Astrocyte (in vitro differentiated cells and primary cell): ENCODE measurements around the gene STX16. TPM values are rescaled to one million over a fixed set of nuclear protein-coding genes. Genes with fewer than 3 reads are reported as not detected.

ENCODE experiments used
- DNase-seq: peaks from one replicate; pipeline ENCODE4 v3.0.0-alpha.2; 2010; ENCODE audit warnings: low read depth
- FAIRE-seq: peaks from 2 replicates; lab custom pipeline; 2011; peaks lifted over from hg19 to GRCh38; lab: Jason Lieb, UNC
- H2AFZ ChIP-seq: 2 replicates; pipeline ENCODE4 v1.6.0; 2012; ENCODE audit warnings: low read depth, low read length, inconsistent platforms
- H3K27ac ChIP-seq: 2 replicates; pipeline ENCODE4 v1.5.1; 2011; ENCODE audit warnings: low read depth, low read length, inconsistent platforms
- H3K27me3 ChIP-seq: 2 replicates; pipeline ENCODE4 v1.6.0; 2011; ENCODE audit warnings: low read length, inconsistent platforms; ENCODE audit not compliant: insufficient read depth
- H3K36me3 ChIP-seq: 2 replicates; pipeline ENCODE4 v1.5.1; 2011; ENCODE audit warnings: low read length, inconsistent platforms; ENCODE audit not compliant: insufficient read depth
- H3K4me1 ChIP-seq: 2 replicates; pipeline ENCODE4 v1.5.1; 2011; ENCODE audit warnings: low read length, inconsistent platforms; ENCODE audit not compliant: insufficient read depth
- H3K4me2 ChIP-seq: 2 replicates; pipeline ENCODE4 v1.6.0; 2012; ENCODE audit warnings: low read length, inconsistent platforms
- H3K4me3 ChIP-seq: 2 replicates; pipeline ENCODE4 v1.5.1; 2011; ENCODE audit warnings: low read depth, mild to moderate bottlenecking, low read length, inconsistent platforms; ENCODE audit not compliant: insufficient read depth
- H3K79me2 ChIP-seq: 2 replicates; pipeline ENCODE4 v1.6.0; 2012; ENCODE audit warnings: mild to moderate bottlenecking, low read length, inconsistent platforms; ENCODE audit not compliant: insufficient read depth
- H3K9ac ChIP-seq: 2 replicates; pipeline ENCODE4 v1.6.0; 2012; ENCODE audit warnings: mild to moderate bottlenecking, low read length, inconsistent platforms
- H3K9me3 ChIP-seq: 2 replicates; pipeline ENCODE4 v1.5.1; 2012; ENCODE audit warnings: low read depth, mild to moderate bottlenecking, low read length, inconsistent platforms; ENCODE audit not compliant: insufficient read depth
- H4K20me1 ChIP-seq: 2 replicates; pipeline ENCODE4 v1.6.0; 2012; ENCODE audit warnings: low read length, inconsistent platforms; ENCODE audit not compliant: insufficient read depth
- H3K27ac Mint-ChIP-seq: one replicate; pipeline ENCODE4 v1.8.0; 2021; ENCODE audit warnings: mild to moderate bottlenecking, mixed read lengths; ENCODE audit not compliant: unreplicated experiment
- H3K27me3 Mint-ChIP-seq: one replicate; pipeline ENCODE4 v1.8.0; 2021; ENCODE audit warnings: low read depth, mixed read lengths; ENCODE audit not compliant: unreplicated experiment
- H3K36me3 Mint-ChIP-seq: one replicate; pipeline ENCODE4 v1.8.0; 2021; ENCODE audit warnings: low read depth, mixed read lengths; ENCODE audit not compliant: unreplicated experiment
- H3K4me1 Mint-ChIP-seq: one replicate; pipeline ENCODE4 v1.8.0; 2021; ENCODE audit warnings: low read depth, mixed read lengths; ENCODE audit not compliant: unreplicated experiment
- H3K4me3 Mint-ChIP-seq: one replicate; pipeline ENCODE4 v1.8.0; 2021; ENCODE audit warnings: mild to moderate bottlenecking, moderate library complexity, mixed read lengths; ENCODE audit not compliant: unreplicated experiment
- H3K9me3 Mint-ChIP-seq: one replicate; pipeline ENCODE4 v1.8.0; 2021; ENCODE audit warnings: mild to moderate bottlenecking, mixed read lengths; ENCODE audit not compliant: unreplicated experiment
- CTCF ChIP-seq: IDR thresholded peaks from 2 replicates; pipeline ENCODE4 v1.5.1; 2011; ENCODE audit warnings: low read depth, mild to moderate bottlenecking, inconsistent platforms, low read length, moderate library complexity; ENCODE audit not compliant: insufficient read depth
- EZH2 ChIP-seq: IDR thresholded peaks from 2 replicates; pipeline ENCODE4 v1.6.1; 2012; ENCODE audit warnings: mild to moderate bottlenecking, low read length, inconsistent platforms; ENCODE audit not compliant: insufficient read depth
- total RNA-seq: library from RNA; stranded (reverse); gene quantifications from 2 replicates; pipeline ENCODE4 v1.2.1, GENCODE V29; 2021

The STX16 gene
- total RNA-seq, 1 donor from 2014 or later, result 59.3 TPM

- H3K4me1 Mint-ChIP-seq, result peaks cover 5% of the 10 kb centered on the region
- FAIRE-seq, result no peak
- H3K36me3 ChIP-seq, result peaks cover 29% of the 10 kb centered on the region
Observed at GRCh38 chr20:58673119-58673518, 22.0 kb downstream of the STX16 start.

DNA sequence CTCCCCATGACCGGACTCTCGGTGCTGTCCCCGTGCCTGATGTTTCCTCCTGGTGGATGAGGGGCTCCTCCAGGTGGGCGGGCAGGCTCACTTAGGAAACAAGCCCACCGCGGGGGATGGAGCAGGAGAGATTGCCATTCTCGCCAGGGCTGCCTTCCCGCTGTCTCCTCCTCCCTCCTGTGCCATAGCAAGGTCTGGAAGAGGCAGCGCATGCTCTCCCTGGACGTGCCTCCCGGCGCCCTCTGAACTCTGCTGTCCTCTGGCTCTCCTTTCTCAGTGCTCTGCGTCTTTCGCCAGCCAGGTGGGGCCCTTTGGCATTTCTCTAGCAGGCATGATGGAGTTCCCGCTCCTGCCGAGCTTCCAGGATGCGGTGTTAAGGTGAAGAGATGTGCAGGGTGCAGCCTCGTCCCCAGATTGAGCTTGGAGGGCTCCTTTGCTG is 24.1 kb downstream of the STX16 start:
- Histone ChIP-seq H3K27ac (no peak overlapping the region), H2AFZ (no peak overlapping the region), H4K20me1 (no peaks in the 10 kb centered on the region), H3K27me3 (no peaks in the 10 kb centered on the region), H3K4me3 (no peak overlapping the region), H3K36me3 (peaks cover 24% of the 10 kb centered on the region), H3K9me3 (no peaks in the 10 kb centered on the region), H3K79me2 (no peaks in the 10 kb centered on the region), H3K9ac (no peak overlapping the region), H3K4me1 (no peaks in the 10 kb centered on the region), H3K4me2 (no peak overlapping the region)
- H3K9me3 Mint-ChIP-seq, result no peaks in the 10 kb centered on the region
- no peak for TF ChIP-seq CTCF
- no peak for TF ChIP-seq EZH2
- FAIRE-seq (no peak), DNase-seq (no peak)
- H3K36me3 Mint-ChIP-seq, result peaks cover 12% of the 10 kb centered on the region
- no peak overlapping the region for H3K4me3 Mint-ChIP-seq
- H3K4me1 Mint-ChIP-seq, result no peaks in the 10 kb centered on the region
- no peaks in the 10 kb centered on the region for H3K27me3 Mint-ChIP-seq
- H3K27ac Mint-ChIP-seq, result no peak overlapping the region

More at GRCh38 chr20:58673119-58673518, 22.0 kb downstream of the STX16 start:
- no peaks in the 10 kb centered on the region for H3K9me3 ChIP-seq
- H3K27ac ChIP-seq, result no peak overlapping the region
- H3K4me1 ChIP-seq, result no peaks in the 10 kb centered on the region
- DNase-seq, result no peak
- no peak overlapping the region for H2AFZ ChIP-seq
- peaks cover 3% of the 10 kb centered on the region for H3K79me2 ChIP-seq
- Mint-ChIP-seq H3K9me3 (no peaks in the 10 kb centered on the region), H3K36me3 (peaks cover 8% of the 10 kb centered on the region), H3K4me3 (no peak overlapping the region), H3K27me3 (no peaks in the 10 kb centered on the region), H3K27ac (no peak overlapping the region)
- no peak overlapping the region for H3K4me3 ChIP-seq
- TF ChIP-seq CTCF, result no peak
- TF ChIP-seq EZH2, result no peak
- H3K9ac ChIP-seq, result no peak overlapping the region
- no peaks in the 10 kb centered on the region for H3K27me3 ChIP-seq
- peaks cover under 1% of the 10 kb centered on the region for H4K20me1 ChIP-seq
- H3K4me2 ChIP-seq, result no peak overlapping the region

- no peak overlapping the region for H3K27ac Mint-ChIP-seq
- no peaks in the 10 kb centered on the region for H3K4me1 Mint-ChIP-seq
- Histone ChIP-seq H3K4me2 (no peak overlapping the region), H3K4me1 (no peaks in the 10 kb centered on the region), H3K4me3 (no peak overlapping the region), H3K79me2 (no peaks in the 10 kb centered on the region), H3K27ac (no peak overlapping the region), H3K27me3 (no peaks in the 10 kb centered on the region), H3K9me3 (no peaks in the 10 kb centered on the region), H4K20me1 (no peaks in the 10 kb centered on the region), H3K36me3 (peaks cover 25% of the 10 kb centered on the region), H3K9ac (no peak overlapping the region), H2AFZ (no peak overlapping the region)
- TF ChIP-seq EZH2 (no peak), CTCF (no peak)
- peaks cover 13% of the 10 kb centered on the region for H3K36me3 Mint-ChIP-seq
- FAIRE-seq (no peak), DNase-seq (no peak)
- no peak overlapping the region for H3K4me3 Mint-ChIP-seq
- no peaks in the 10 kb centered on the region for H3K9me3 Mint-ChIP-seq
- no peaks in the 10 kb centered on the region for H3K27me3 Mint-ChIP-seq
Observed at GRCh38 chr20:58675641-58676040, 24.6 kb downstream of the STX16 start.
